Kidney epithelial cell (primary cell): ENCODE measurements around the gene CFD. TPM values are rescaled to one million over a fixed set of nuclear protein-coding genes. Genes with fewer than 3 reads are reported as not detected.
"Not testable (repeated sequence)": the region's sequence is repeated elsewhere in the genome, so short reads cannot be mapped to it uniquely, and the experiment has no call there.

Experiments used
- DNase-seq: peaks from one replicate; pipeline ENCODE4 v3.0.0-alpha.2; 2010; ENCODE audit warnings: low read depth
- H3K27me3 ChIP-seq: 2 replicates; pipeline ENCODE4 v1.6.0; 2011; ENCODE audit warnings: low read length; ENCODE audit not compliant: control insufficient read depth, insufficient read depth
- H3K36me3 ChIP-seq: 2 replicates; pipeline ENCODE4 v1.5.1; 2011; ENCODE audit warnings: low read length; ENCODE audit not compliant: control insufficient read depth, insufficient read depth
- H3K4me3 ChIP-seq: 2 replicates; pipeline ENCODE4 v1.5.1; 2011; ENCODE audit warnings: low read depth, mild to moderate bottlenecking, control low read depth, low read length
- CTCF ChIP-seq: IDR thresholded peaks from 2 replicates; pipeline ENCODE4 v1.5.1; 2011; ENCODE audit warnings: mild to moderate bottlenecking, moderate library complexity, low read length, control low read depth, inconsistent platforms; ENCODE audit not compliant: insufficient read depth, poor library complexity, severe bottlenecking
- total RNA-seq: library from RNA; depleted of rRNA; stranded (reverse); fragments of >200 nt; gene quantifications from 2 replicates; pipeline ENCODE4 v1.2.3, GENCODE V29; 2015

The CFD gene
- total RNA-seq, 1 donor from 2014 or later: 1.3 TPM

DNA sequence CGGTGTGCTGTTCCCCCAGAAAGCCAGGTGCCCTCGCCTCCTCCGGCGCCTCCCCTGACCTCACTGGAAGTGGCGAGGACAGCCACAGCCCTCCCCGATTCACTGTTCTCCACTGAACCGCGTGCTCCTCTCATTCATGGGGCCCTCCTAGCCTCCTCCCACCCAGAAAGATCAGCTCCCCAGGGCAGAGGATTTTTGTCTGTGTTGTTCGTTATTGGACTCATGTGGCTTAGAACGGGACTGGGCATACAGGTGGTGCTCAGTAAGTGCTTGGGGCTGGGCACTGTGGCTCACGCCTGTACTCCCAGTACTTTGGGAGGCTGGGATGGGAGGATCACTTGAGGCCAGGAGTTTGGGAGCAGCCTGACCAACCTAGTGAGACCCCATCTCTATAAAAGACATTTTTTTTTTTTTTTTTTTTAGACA lies 14.9 kb upstream of the CFD start:
- no peak overlapping the region for H3K4me3 ChIP-seq
- H3K36me3 ChIP-seq: no peaks in the 10 kb centered on the region
- TF ChIP-seq CTCF: no peak
- no peak for DNase-seq
- H3K27me3 ChIP-seq: peaks cover 53% of the 10 kb centered on the region

DNA sequence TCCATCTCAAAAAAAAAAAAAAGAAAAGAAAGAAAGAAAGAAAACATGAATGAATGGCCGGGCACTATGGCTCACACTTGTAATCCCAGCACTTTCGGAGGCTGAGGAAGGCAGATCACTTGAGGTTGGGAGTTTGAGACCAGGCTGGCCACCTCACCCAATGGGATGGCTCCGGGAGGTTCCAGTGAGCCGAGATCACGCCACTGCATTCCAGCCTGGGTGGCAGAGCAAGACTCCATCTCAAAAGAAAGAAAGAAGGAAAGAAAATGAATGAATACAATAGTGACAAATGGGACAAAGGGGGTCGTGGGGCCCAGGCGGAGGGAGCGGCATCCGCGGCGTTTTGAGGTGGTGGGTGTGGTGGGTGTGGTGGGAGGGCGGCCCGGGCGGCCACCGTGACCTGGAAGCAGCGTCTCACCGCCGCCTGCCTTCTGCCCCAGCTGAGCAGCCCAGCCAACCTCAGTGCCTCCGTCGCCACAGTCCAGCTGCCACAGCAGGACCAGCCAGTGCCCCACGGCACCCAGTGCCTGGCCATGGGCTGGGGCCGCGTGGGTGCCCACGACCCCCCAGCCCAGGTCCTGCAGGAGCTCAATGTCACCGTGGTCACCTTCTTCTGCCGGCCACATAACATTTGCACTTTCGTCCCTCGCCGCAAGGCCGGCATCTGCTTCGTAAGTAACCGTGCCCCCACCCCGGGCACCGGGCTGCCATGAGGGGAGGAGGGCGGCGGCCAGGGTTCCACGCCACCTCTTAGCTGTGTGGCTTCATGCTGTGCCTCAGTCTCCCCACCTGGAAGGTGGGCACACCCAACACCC lies 13.6 kb upstream of the CFD start:
- H3K4me3 ChIP-seq: no peak overlapping the region
- H3K36me3 ChIP-seq: no peaks in the 10 kb centered on the region
- H3K27me3 ChIP-seq: peaks cover 55% of the 10 kb centered on the region
- no peak for DNase-seq
- no peak for TF ChIP-seq CTCF

DNA sequence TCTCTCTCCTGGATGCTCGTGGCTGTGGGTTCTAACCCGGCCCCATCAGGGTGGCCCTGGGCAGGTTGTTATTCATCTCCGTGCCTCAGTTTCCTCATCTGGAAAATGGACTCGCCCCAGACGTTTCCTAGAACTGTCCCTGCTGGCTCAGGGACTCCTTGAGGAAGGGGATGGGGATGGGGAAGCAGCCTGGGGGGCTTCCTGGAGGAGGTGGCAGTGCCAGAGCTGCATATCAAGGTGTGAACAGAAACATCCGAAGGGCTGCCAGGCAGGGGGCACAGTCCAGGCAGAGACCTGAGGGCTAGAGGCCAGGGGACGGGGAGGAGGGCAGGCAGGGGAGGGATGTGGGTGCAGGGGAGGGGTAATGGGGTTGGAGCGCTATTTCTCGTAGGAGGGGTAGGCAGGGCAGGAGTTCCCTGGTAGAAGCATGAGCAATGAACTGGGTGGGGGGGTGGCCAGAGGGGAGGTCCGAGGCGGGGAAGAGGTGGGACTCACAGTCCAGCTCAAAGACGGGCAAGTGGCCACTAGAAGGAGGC lies 11.0 kb upstream of the CFD start:
- DNase-seq: no peak
- H3K4me3 ChIP-seq: no peak overlapping the region
- no peak for TF ChIP-seq CTCF
- H3K36me3 ChIP-seq: no peaks in the 10 kb centered on the region
- peaks cover 66% of the 10 kb centered on the region for H3K27me3 ChIP-seq

GRCh38 chr19:849195-849594 lies 10.3 kb upstream of the CFD start:
- not testable (repeated sequence) for DNase-seq, H3K36me3 ChIP-seq, H3K4me3 ChIP-seq
- H3K27me3 ChIP-seq: peaks cover 60% of the 10 kb centered on the region

DNA sequence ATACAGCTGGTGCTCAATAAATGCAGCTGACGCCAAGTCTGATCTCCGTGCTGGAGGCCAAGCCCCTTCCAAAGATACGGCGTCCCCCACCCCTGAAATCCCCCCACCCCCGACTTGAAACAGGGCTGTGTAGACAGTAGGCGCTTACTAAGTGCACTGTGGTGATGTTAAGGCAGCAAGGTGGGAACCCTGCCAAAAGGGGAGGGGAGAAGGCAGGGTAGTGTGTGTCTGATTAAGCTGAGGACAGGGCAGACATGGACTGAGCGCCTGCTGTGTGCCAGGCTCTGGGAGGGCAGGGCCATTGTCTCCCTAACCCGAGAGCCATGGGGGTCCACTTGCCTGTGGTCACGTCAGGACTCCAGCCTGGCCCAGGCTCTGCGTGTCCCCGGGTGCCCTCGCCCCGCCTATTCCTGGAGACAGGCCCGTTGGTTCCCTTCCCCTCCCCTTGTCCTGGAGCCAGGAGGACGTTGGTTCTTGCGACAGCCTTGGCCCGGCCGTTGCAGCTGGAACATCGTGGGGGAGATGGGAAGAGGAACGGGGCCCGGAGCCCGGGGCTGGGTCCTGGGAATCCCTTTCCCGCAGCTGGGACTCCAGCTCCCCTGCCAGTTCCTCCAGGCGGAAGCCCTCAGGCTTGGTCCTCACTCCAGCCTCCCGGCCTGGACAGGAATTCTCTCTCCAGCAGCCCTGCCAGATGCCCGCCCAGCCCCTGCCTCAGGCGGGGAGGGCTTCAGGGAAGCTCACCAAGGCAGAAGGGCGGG lies 9.1 kb upstream of the CFD start:
- no peak for DNase-seq
- H3K27me3 ChIP-seq: peaks cover 57% of the 10 kb centered on the region
- no peak for TF ChIP-seq CTCF
- H3K36me3 ChIP-seq: no peaks in the 10 kb centered on the region
- H3K4me3 ChIP-seq: no peak overlapping the region

GRCh38 chr19:850979-851335 lies 8.5 kb upstream of the CFD start:
- DNase-seq: no peak
- no peak for TF ChIP-seq CTCF
- Histone ChIP-seq H3K27me3 (peaks cover 55% of the 10 kb centered on the region), H3K4me3 (no peak overlapping the region), H3K36me3 (no peaks in the 10 kb centered on the region)
